HS-27A (cell line): ENCODE results near the gene JPH2.

Source experiments
- DNase-seq: peaks from one replicate; pipeline ENCODE4 v3.0.0-alpha.2; 2012; ENCODE audit warnings: low read depth, missing footprints

The JPH2 gene

GRCh38 chr20:44125332-44126127 is 61.5 kb downstream of the JPH2 start:
- DNase-seq: no peak

DNA sequence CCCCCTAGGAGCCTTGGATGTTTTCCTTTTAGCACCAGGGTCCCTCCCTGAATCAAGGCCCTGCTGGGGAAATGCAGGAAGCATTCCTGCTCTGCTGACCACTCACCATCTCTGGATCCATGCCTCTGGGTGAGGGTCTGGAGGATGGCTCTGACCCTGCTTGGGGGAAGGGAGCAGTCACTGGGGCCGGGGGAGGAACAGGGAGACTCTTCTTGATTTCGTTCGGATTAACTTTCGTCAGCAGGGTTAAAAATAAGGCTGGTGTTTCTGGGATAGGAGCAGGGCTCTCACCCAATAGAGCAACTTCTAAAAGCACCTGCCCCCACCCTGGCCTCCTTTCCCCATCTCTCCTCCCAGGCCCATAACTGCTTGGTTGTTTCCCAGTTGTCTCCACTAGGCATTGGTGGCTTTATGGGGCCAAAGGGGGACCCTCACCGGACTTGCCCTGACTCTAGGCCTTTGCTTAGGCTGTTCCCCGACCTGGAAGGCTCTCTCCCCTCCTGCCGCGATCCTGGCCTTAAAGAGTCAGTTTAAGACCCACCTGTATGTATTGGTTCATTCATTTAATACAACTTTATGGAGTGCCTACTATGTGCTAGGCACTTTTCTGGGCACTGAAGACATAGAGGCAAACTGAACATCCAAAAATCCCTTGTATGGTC is 63.0 kb downstream of the JPH2 start:
- no peak for DNase-seq

DNA sequence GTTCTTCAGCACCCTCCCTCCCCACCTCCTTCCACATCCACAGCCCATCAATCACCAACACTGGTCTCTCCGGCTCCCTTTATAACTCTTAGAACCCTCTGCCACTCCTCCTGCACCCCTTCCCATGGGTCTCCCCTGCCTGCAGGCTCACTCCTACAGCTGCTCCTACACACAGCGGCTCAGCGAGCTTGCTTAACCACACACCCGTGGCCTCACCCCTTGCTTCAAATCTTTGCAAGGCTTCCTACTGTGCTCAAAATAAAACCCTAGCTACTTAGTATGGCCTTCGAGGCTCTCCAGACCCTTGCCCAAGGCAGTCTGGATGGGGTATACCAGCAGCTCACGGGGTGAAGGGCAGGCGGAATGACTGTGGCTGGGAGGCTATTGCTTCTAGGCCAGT is 63.7 kb downstream of the JPH2 start:
- DNase-seq: no peak

DNA sequence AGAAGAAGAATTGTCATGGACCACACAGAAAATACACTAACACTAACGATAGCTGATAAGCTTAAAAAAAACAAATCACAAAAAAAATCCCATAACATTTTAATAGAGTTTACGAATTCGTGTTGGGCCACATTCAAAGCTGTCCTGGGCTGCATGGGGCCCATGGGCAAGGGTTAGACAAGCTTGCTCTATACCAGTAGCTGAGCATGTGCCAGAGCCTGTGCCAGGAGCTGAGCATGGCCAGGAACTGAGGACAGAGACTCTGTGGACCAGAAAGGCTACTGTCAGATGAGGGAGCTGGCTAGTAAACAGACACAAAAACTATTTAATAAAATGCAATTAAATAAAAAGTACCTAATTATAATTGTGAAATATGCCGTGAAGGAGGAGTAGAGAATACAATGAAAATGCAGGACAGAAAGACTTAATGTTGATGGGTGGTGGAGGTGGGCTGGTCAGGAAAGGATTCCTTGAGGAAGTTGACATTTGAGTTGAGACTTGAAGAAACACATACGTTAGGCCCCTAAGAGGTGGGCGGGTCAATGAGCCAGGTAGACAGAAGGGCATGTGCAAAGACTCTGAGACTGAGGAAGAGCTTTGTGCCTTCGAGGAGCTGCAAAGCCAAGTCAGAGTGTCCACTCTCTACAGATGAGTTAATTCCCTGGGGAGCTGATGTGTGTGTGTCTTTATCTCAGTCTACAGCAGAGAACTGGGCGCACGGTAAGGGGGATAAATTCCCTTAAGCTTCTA is 66.1 kb downstream of the JPH2 start:
- DNase-seq: no peak

DNA sequence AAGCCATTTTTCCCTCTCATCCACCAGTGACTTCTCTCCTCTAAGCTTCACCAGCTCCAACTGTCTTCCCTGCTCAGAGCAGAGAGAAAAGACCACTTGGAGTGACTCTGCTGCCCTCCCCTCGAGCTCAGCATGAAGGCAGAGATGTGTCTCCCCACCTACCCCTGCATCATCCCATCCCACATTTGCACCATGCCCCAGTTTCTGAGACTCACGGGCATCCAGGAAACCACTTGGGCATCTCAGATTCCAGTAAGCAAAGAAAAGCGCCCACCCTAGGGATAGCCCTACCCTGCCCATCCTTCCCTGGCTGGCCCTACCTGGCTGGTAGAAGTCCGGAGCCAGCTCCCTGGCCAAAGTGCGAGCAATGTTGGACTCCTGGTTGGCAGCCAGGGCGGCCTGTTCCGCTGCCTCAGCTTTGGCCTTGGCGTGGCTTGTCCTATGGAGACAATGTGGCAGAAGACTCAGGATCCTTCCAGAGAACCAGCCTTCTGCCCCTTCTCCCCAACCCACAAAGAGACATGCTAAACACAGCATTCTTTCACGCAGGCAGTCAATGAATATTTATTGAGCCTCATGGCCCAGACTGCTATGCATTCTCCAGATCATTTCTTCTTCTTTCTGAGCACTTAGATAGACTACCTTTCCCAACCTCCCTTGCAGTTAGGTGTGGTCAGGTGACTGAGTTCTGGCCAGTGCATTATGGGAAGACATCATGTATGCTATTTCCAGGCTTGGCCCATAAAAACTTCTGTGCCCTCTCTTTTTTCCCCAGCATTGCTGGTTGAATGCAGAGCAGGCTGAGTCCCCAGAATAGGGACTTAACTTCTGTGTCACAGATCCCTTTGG is 68.6 kb downstream of the JPH2 start:
- DNase-seq: no peak

DNA sequence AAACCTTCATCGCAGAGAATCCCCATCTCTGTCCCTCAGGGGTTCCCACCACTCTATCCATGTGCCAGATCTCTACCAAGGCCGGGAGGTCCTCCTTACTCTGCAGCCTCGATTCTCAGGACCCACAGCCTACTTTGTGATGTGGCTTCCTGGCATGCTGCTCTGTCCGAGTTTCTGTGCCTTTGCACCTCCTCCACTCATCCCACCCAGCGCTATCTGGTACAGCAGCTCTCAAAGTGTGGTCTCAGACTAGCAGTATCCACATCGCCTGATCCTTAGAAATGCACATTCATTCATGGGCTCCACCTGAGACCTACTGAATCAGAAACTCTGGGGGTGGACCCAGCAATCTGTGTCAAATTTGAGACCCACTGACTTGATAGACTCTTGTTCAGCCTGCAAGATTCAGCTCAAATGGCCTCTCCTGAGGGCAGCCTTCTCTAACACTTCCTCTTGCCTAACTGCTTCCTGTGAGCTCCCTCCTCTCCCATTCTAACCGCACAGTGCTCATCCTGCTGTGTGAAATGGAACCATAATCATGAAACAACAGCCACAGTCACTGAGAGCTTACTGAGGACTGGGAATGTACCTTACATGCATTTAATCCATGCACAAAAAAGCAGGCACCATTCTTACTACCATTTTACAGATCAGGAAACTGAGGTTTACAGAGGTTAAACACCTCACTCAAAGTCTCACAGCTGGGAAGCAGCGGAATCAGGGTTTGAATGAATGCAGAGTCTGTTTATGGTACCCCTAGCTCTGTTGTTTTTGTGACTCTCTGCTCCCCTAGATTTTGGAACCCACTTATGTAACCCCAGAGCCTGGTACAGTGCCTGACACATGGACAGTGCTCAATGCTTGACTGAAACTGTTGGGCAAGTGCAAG is 69.4 kb downstream of the JPH2 start:
- no peak for DNase-seq

DNA sequence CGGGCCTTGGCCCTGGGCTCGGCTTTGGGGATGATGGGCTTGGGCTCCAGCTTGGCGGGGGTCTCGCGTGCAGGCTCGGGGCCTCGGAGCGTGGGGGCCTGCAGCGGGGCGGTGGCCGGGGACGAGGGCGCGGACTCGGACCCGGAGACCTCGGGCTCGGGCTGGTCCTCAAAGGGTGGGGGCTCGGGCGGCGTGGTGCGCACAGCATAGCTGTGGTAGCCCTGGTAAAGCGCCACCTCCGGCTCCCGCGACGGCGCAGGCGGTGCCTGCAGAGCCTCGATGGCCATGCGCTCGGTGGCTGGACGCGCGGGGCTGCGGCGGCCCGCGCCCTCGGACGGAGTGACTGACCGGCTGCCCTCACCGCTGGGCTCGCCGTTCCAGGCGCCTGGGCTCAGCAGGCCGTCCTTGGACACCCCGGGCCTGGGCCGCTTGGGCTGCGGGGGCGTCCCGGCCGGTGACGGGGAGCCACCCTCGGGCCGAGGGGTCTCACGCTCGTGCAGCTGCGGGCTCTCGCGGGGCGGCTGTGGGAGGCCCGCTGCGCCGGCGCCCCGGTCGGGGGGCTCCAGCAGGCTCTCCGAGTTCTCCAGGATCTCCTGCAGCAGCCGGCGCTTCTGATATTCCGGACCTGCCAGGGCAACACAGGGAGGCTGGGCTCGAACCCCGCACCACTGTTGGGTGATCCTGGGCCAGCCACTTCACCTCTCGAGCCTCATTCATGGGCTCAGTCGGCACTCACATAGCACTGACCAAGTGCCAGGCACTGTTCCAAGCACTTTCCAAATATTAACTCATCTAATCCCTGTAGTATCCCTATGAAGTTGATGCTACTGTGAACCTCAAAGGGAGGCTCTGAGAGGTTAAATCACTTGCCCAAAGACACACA is 71.0 kb downstream of the JPH2 start:
- no peak for DNase-seq

DNA sequence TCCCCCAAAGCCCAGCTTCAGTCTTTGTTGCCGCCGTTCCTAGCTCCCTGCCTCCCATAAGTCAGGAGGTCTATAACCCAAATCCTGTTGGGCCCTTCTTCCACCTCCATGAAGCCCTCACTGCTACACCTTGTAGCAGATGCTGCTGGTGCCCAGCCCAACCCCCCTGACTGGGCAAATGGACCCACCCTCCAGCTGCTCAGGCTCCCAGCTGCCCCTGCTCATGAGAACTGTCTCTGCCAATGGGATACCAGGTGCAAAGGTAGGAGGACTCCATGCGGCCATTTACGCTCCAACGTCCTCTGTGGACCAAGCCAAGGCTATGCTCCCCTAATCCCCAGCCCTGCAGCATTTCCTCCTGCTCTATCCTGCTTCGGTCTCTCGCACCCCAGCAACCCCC is 71.8 kb downstream of the JPH2 start:
- no peak for DNase-seq

GRCh38 chr20:44113618-44114376 is 73.2 kb downstream of the JPH2 start:
- DNase-seq: no peak

DNA sequence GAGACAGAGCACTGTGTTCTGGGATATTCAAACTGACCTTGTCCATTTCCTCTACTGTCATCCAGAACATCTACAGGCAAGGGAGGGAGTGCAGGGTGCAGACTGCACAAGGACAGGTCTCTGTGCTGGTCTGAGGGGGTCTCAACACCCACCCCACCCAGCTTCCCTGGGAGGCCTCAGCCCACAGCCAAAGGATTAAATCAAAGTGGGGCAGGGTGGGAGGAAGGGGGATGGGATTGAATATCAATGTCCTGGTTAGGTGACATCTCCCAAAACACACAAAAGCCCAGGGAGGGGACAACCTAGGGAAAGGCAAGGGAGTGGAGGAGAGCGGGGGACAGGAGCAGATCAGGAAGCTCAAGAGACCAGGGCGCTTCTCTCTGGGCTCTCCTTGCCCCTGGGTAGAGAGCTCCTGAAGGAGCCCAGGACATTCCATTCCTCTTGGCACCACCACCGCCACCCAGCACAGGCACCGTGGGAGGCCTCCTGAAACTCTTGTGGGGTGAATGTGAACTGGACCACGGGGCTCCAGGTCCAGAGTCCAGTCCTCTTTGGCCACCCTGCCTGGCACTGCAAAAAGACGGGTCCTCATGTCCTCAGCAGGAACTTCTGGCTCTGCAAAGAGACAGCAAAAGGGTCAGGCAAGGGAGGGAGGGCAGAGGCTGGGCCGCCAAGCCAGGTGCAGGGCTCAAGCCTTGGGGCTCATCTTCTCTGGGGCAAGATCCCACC is 73.9 kb downstream of the JPH2 start:
- no peak for DNase-seq

DNA sequence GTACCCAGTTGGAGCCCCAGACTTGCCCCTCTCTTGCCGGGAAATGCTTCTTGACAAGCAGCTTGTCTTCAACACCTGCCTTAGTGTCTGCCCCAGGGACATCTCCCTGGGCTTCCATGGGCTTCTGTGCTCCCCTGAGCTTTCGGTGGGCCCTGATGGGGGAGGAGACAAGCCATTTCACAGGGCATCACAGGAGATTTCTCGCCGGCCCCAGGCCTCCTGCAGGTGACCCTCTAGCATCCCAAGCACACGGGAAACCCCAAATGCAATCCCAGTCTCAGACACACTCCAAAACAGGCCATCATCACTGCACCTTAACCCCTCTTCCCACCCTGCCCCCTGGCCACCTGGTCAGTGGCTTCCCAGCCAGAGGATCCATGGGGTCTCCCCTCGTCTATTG is 74.5 kb downstream of the JPH2 start:
- DNase-seq: no peak

DNA sequence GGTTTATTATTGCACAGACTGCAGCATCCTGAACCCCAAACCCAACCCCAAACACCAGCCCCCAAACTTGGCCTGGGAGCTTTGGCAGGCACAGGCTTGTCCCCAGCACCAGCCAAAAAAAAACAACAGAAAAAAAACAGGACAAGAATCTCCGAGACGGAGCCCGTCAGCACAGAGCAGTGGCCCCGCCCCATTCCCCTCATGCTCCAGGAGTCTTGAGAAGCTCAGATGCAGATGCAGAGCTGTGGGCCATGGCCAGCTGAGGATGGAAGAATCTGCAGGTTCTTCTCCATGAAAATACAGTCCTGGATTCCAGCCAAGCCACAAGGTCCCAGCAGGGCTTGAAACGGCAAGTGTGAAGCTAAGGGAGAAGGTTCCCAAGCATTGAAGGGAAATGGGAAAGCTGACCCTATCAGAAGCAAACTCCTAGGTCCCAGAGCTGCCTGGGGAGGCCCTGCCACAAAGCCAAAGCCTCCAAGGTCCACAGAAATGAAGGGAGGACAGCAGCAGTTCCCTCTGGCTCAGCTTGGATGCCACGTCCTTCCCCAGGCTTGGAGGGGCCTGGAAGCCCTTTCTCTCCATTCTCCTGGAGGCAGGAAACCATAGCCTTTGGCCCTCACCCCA is 75.2 kb downstream of the JPH2 start:
- no peak for DNase-seq

- DNase-seq: no peak
Measured at GRCh38 chr20:44110816-44111568, 76.0 kb downstream of the JPH2 start.

DNA sequence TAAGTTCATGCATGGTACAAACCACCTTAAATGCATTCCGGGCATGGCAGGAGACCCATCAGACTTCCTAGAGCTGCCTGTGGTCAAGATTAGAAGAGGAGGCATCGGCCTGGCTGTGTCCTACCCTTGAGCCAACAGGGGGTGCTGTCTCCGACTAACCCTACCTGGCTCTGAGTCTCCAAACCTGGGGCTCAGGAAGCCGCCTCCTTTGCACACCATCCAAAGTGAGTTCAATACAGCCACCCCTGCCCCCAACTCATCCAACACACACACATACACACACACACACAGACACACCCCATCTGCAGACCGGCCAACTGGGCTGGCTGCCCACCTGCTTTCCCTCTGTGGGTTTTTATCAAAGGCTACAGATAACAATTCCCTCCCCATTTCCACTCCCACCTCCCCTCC is 77.0 kb downstream of the JPH2 start:
- DNase-seq: no peak

DNA sequence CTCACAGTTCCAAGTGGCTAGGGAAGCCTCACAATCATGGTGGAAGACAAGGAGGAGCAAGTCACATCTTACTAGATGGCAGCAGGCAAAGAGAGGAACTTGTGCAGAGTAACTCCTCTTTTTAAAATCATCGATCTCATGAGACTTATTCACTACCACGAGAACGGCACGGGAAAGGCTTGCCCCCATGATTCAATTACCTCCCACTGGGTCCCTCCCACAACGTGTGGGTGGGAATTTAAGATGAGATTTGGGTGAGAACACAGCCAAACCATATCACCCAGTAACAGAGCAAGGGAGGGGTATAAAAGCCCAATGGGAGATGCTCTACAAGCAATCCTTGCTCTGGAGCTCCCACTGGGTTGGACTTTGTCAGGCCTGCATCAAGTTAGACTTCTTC is 80.4 kb downstream of the JPH2 start:
- no peak for DNase-seq

DNA sequence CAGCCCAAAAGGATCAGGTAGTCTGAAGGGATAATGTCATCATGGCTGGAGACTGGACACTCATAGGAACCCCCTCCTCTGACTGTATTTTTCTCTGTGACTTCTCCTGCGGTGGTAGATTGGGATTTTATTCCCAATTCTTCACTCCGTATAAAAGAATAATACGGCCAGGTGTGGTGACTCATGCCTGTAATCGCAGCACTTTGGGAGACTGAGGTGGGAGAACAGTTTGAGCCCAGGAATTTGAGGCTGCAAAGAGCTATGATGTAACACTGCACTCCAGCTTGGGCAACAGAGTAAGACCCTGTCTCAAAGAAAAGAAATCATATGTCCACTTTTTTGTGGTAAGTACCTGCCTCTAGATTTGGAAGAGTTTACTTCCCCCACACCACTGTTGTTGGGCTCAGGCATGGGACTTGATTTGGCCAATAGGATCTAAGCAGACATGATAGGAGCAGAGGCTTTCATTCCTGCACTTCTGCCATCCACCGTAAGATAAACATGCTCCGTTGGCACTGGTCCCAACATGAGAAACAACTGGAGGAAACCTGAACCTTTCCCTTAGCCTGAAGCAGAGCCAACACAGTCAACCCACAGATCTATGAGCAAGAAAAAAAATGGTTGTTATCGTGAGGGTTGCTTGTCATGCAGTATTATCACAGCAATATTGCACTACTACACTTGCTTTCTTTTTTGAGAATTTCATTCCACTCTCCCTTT is 82.0 kb downstream of the JPH2 start:
- DNase-seq: no peak

DNA sequence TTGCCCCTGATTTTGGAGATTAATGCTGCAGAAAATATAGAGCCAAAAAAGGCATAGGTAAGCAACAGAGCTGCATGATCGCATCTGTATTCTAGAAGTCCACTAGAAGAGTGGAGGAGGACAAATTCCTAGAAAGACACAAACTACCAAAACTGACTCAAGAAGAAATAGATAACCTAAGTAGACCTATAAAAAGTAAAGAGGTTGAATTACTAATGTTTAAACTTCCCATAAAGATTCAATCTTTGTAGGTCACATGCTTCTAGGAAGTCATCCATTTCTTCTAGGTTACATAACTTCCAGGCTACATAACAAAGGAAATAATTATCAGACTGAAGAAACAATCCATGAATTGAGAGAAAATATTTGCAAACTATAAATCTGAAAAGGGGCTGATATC is 84.4 kb downstream of the JPH2 start:
- DNase-seq: no peak
